GM12891 (cell line): ENCODE measurements around the gene LCT.

ENCODE experiments used
- PAX5 ChIP-seq: IDR thresholded peaks from 2 replicates; pipeline ENCODE4 v1.6.1; 2011; ENCODE audit warnings: low read length, moderate library complexity, mild to moderate bottlenecking; ENCODE audit not compliant: insufficient read depth, severe bottlenecking
- POLR2A ChIP-seq: IDR thresholded peaks from 2 replicates; pipeline ENCODE4 v1.6.1; 2011; ENCODE audit warnings: low read depth, low read length, control low read depth
- POLR2AphosphoS5 ChIP-seq: IDR thresholded peaks from 2 replicates; pipeline ENCODE4 v1.6.1; 2011; ENCODE audit warnings: low read depth, low read length, control low read depth
- SPI1 ChIP-seq: IDR thresholded peaks from 2 replicates; pipeline ENCODE4 v1.6.1; 2011; ENCODE audit warnings: low read depth, low read length, control low read depth
- TAF1 ChIP-seq: IDR thresholded peaks from 2 replicates; pipeline ENCODE4 v1.6.1; 2011; ENCODE audit warnings: low read depth, low read length, control low read depth

GRCh38 chr2:135849087-135849486 lies 12.1 kb upstream of the LCT start:
- TF ChIP-seq POLR2A (no peak), POLR2AphosphoS5 (no peak), SPI1 (no peak), TAF1 (no peak), PAX5 (no peak)
